SU-DHL-6 (cell line): ENCODE data around the gene MAPK6.

Source experiments
- CTCF ChIP-seq: fragments of 200-600 bp; sonication (generic); IDR thresholded peaks from one replicate; pipeline ENCODE4 v1.5.1; 2017; ENCODE audit warnings: antibody characterized with exemption, mild to moderate bottlenecking, low read length, moderate library complexity; ENCODE audit not compliant: insufficient read depth, poor library complexity, severe bottlenecking
- EZH2phosphoT487 ChIP-seq: fragments of 200-600 bp; sonication (generic), shearing (Covaris generic); conservative IDR thresholded peaks from 2 replicates; pipeline ENCODE4 v1.6.1; 2018; ENCODE audit warnings: mild to moderate bottlenecking, antibody characterized with exemption, low read length, moderate library complexity, mixed read lengths

GRCh38 chr15:52012210-52012609, 6.8 kb upstream of the MAPK6 start:
- no peak for TF ChIP-seq CTCF
- no peak for TF ChIP-seq EZH2phosphoT487
